Limb (tissue), 2 donors: ENCODE measurements around the gene C6orf89.
"Not testable (repeated sequence)": the region's sequence is repeated elsewhere in the genome, so short reads cannot be mapped to it uniquely, and the experiment has no call there.

Experiments used
- DNase-seq, 2 donors: peaks; one replicate each; pipeline ENCODE4 v3.0.0-alpha.2; 2016; ENCODE audit errors: extremely low spot score in 2 of 2

The C6orf89 gene

GRCh38 chr6:36947570-36948351 lies 62.0 kb downstream of the C6orf89 start:
- DNase-seq: no peak

DNA sequence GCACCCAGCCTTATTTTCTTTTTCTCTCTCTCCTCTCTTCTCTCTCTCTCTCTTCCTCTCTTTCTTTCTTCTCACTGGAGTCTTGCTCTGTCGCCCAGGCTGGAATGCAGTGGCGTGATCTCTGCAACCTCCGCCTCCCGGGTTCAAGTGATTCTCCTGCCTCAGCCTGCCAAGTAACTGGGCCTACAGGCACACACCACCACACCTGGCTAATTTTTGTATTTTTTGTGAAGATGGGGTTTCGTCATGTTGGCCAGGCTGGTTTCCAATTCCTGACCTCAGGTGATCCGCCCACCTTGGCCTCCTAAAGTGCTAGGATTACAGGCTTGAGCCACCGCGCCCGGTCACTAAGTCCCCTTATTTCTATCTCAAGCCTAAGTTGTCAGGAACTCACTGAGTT lies 63.3 kb downstream of the C6orf89 start:
- DNase-seq: not testable (repeated sequence)

GRCh38 chr6:36949636-36950035 lies 63.9 kb downstream of the C6orf89 start:
- DNase-seq: no peak

- no peak for DNase-seq
These were observed 68.1 kb downstream of the C6orf89 start for GRCh38 chr6:36953931-36954261.

DNA sequence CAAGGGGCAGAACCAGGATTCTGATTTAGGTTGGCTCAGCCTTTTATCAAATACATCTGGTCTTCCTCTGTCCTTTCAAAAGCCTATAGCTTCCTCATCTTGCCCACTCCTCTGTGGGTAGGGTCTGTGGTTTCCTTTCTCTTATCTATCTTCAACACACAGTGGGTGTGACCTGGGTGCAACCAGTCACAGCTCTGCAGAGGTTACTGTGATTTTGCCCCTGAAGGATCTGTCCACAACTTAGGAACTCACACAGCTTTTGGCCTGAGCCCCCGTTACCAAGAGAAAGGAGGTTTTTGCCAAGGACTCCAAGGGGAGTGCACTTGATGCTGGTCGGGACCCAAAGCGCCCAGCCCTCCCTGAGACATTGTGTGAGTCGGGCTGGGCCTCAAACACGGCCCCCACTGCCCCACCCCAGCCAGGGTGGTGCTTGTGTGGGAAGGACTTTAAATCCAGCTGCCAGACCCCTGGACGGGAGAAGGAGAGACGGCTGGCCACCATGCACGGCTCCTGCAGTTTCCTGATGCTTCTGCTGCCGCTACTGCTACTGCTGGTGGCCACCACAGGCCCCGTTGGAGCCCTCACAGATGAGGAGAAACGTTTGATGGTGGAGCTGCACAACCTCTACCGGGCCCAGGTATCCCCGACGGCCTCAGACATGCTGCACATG lies 68.6 kb downstream of the C6orf89 start, which contains the start of gene PI16:
TSS of gene PI16 (plus strand) at position 477 of the 670 bp plus-strand sequence. CDS start at position 500, 23 bp downstream.
- DNase-seq: no peak

DNA sequence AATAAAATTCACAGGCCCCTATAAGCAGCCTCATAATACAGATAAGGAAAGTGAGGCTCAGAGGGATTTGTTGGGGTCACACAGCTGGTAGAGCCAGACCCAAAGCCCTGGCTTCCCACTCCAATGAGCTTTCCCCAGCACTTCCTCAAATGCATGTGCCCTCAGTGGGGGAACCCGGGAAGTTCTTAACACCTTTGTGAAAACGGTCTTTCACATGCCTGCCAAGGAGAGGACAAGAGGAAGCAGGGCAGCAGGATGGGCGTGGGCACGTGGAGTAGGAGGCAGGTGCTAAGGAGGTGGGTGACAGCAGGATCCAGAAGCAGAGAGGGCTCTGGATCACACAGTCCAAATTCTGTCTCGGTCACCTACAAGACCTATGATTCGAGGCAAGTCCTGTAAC lies 69.4 kb downstream of the C6orf89 start:
- no peak for DNase-seq

DNA sequence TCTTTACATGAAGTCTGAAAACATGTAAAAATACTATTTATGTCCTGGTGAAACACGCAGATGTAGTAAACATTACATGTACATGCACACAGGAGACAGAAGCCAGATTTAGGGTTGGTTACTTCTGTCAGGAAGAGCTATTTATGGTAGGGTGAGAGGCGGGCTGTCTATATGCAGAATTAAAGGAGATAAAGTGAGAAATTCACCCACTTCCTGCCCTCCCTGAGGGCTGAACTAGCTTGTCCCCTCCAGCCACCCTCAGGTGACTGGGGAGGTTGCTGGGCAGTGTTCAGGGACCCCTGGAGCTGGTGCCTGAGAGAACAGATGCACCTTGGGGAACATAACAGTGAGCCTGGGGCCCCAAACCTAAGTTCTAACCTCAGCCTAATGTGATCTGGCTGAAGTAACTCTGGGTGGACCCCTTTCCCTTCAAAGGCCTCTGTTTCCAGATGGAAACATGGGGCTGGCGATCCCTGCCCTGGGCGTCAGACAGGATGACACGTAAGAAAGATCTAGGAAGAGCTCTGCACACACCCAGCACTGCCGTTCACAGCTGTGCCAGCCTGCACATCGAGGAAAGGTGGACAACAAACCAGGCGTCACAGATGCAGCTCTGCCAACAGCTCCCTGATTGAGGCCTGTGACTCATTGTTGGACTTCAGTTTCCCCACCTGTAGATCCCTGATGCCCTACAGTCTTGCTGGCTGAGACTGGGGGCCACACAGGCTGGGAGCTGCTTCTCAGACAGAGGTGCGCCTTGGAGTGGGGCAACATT lies 70.1 kb downstream of the C6orf89 start:
- no peak for DNase-seq

DNA sequence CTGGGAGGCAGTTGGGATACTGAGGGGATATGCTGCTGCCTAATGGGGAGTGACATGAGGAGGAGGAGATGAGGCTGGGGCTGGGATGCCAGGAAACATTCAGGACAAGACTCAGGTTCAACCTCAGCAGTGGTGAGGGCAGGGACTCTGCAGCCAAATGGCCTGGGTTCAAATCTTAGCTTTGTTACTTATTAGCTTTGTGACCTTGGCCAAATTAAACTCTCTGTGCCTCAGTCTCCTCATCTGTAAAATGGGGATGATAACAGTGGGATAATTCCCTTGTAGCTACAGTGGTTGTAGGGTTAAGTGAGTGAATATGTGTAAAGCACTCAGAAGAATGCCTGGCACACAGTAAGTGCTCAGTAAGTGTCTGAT lies 70.7 kb downstream of the C6orf89 start:
- no peak for DNase-seq

GRCh38 chr6:36957773-36958271 lies 72.1 kb downstream of the C6orf89 start:
- no peak for DNase-seq

GRCh38 chr6:36958775-36959554 lies 73.2 kb downstream of the C6orf89 start:
- no peak for DNase-seq

- DNase-seq: no peak
These were observed 74.0 kb downstream of the C6orf89 start for GRCh38 chr6:36959555-36960250.

DNA sequence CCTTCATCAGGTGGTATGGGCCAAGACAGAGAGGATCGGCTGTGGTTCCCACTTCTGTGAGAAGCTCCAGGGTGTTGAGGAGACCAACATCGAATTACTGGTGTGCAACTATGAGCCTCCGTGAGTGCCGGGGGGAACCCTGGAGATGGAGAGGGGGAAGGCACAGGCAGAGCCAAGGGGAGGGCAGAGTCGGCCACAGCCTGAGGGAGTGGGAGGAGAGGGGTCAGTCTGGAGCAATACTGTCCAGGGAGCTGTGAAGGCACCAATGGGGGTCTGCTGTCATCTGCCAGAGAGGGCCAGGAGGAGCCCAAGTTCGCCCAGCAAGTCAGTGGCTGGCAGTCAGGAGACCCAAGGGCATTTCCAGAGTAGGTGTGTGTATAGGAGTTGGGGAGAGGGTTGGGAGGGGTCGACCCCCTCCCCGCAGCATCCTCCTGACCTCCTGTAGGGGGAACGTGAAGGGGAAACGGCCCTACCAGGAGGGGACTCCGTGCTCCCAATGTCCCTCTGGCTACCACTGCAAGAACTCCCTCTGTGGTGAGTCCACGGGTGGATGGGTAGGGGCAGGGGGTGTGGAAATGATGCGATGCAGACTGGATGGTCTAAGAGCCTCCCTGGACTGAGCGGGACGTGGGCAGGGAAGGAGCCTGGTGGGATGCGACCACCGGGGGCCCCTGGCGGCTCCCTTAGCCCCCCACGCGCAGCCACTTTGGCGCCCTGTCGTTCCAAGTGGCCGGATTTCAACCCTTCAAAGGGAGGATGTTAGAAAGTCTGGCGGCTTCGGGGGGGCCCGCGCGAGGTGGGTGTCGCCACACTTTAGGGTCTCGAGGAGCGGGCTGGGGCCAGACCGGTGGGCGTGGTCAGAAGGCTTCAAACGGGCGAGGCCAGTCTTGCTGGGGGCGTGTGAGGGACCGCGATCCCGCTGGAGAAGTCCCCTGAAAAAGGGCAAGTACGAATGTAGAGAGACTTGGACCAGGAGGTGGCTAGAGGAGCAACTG lies 76.0 kb downstream of the C6orf89 start:
- no peak for DNase-seq

DNA sequence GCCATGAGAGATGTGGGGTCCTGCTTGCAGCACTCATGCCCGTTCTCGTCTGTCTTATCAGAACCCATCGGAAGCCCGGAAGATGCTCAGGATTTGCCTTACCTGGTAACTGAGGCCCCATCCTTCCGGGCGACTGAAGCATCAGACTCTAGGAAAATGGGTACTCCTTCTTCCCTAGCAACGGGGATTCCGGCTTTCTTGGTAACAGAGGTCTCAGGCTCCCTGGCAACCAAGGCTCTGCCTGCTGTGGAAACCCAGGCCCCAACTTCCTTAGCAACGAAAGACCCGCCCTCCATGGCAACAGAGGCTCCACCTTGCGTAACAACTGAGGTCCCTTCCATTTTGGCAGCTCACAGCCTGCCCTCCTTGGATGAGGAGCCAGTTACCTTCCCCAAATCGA lies 77.1 kb downstream of the C6orf89 start:
- peak in 1 of 2 donors; percentile 67 for DNase-seq

DNA sequence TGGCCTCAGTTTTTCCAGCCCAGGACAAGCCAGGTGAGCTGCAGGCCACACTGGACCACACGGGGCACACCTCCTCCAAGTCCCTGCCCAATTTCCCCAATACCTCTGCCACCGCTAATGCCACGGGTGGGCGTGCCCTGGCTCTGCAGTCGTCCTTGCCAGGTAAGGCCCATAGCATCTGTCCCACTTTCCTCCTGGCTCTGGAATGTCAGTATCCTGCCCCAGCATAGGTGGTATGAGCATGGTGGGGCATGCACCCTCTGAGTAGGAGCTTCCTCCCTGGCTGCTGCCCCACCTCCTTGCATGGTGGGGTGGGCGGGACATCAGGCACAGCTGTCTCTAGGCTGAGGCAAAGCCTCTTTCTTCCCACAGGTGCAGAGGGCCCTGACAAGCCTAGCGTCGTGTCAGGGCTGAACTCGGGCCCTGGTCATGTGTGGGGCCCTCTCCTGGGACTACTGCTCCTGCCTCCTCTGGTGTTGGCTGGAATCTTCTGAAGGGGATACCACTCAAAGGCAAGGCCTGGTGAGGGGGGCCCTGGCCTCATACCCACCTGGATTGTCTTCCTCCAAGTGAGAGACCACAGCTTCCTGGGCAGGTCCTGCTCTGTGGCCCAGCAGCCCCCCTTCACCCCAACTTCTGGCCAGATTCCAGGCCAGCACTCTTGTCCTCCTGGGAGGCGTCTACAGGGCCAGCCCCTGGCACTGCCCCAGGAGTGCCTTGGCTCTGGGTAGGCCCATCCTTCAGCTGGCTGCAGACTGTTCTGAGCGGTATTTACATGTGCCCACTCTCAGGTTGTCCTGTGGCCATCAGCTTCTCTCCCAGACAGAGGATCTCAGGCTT lies 77.9 kb downstream of the C6orf89 start:
- DNase-seq: no peak

DNA sequence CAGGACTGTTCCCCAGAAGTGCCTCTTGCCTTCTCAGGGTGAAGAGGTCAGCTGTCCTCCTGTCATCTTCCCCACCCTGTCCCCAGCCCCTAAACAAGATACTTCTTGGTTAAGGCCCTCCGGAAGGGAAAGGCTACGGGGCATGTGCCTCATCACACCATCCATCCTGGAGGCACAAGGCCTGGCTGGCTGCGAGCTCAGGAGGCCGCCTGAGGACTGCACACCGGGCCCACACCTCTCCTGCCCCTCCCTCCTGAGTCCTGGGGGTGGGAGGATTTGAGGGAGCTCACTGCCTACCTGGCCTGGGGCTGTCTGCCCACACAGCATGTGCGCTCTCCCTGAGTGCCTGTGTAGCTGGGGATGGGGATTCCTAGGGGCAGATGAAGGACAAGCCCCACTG lies 78.6 kb downstream of the C6orf89 start:
- no peak for DNase-seq

- DNase-seq: no peak
These were observed 79.2 kb downstream of the C6orf89 start for GRCh38 chr6:36964908-36965307.

DNA sequence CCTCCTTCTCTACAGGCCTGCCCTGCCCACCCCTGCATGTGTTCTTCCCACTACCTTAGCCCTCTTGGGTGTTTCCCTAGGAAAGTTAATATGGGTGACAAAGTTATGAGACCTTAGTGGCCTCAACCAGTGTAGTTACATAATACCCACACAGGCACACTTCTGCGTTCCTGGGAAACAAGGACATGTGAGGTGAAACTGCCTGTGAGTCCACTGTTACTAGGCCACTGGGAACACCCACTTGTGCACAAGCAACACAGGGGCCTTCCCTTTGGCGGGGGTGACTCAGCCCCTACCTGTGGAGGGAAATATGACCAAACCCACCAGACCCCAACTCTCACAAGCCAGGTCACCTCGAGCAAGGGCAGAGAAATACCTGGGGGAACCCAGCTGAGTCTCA lies 81.5 kb downstream of the C6orf89 start:
- no peak for DNase-seq

DNA sequence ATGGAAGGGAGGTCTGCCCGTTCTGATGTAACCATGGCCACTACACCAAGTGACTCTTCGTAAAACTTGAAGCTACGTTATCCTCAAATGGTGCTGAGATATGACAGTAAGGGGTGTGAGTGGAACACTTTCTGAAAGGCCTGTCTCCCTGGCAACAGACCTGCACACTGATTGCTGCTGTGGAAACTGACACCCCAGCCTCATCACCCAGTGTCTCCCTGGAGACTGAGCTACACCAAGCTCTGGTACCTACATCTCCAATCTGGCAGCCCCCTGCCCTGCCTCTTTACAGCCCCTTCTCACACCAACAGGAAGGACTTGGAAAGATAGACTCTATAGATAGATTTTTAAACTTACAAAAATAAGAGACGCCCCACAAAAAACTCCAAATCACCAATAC lies 82.0 kb downstream of the C6orf89 start:
- no peak for DNase-seq
